ENCODE measurements around the gene MAPK10.
A peak's percentile ranks its signal among the peaks of the same experiment; 100 is the strongest.
"Not testable (repeated sequence)": the region's sequence is repeated elsewhere in the genome, so short reads cannot be mapped to it uniquely, and the experiment has no call there.

Gene MAPK10

DNA sequence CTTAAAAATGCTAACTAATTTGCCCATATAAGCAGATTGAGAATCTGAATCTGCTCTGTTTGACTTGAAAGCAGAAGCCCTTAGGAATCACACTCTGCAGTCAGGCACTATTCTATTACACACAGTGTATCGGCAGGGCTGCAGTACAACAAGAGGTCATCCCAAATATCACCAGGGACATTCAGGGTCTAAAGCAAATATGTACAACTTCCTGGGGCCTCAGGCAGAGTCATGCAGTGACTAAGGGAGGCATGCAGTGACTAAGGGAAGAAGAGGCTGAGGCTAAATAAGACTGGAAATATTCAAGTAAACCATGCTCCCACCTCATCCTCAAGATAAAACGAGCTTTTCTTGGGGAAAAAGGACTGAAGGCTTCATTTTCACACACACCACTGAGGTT lies 20.9 kb downstream of the MAPK10 start:
- peak; percentile 82 for DNase-seq (ENCODE audit: low spot score)

DNA sequence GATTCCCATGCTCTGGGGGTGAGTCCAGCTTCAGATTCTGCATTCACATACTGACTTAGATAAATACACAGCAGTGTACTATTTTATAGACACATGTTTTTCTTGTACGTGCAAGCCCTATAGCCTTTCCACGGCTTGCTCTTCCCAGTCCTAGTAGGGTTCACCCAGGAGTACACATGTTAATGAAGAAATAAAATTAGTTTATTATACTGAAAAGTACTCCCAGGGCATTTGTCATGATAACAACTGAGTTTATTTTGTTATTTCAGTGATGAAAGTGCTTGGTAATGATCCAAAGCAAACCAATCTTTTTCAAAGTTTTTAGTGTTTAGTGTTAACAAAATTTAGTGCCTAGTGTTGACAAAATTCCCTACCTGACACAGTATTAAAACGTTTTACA lies 21.3 kb downstream of the MAPK10 start:
- no peak for DNase-seq (ENCODE audit: low spot score)

DNA sequence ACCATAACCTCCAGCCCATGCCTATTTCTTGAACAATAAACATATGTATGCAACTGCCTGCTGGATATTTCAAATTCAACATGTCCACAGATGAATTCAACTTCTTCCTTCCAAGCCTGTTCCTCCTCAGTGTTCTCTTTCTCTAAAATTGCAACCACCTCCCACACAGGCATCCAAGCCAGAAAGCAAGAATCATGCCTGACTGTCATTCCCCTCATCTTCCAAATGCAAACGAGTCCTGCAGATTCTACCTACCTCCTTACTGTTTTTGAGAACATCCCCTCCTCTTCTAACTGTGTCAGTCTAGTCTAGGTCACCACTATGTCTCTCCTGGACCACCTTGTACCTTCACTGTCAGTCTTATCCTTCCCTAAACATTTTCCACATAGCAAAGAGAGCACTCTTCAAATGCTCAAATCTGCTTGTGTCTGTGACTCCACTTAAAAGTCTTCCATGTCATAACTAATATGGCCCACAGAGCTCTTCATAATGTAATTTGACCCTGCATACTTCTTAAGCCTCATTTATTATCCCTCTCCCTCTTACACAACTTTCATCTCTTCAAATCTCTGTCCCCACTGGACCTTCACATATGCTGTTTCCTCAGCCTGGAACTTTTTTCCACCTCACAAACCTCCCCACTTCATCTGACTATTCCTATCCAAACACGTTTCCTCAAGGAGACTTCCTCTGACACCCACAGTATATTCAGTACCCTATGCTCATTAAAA lies 25.7 kb downstream of the MAPK10 start:
- DNase-seq (ENCODE audit: low spot score), result no peak

DNA sequence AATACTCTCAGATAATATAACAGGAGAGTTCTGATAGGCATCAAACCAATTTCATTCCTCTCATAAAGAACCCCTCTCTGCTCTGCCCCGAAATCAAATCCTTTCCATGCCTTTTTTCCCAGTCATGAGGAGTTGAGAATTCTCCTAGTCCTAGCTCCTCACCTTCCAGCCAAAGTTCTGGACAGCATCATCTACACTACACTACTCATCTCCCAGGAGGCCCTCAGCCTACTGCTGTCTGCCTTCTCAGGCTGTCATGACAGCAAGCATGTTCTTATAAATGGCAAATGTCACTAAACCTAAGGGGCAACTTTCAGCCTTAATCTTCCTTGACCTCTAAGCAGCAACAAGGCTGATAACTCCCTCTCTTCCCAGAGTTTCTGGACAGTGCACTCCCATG lies 26.6 kb downstream of the MAPK10 start:
- DNase-seq (ENCODE audit: low spot score), result no peak

DNA sequence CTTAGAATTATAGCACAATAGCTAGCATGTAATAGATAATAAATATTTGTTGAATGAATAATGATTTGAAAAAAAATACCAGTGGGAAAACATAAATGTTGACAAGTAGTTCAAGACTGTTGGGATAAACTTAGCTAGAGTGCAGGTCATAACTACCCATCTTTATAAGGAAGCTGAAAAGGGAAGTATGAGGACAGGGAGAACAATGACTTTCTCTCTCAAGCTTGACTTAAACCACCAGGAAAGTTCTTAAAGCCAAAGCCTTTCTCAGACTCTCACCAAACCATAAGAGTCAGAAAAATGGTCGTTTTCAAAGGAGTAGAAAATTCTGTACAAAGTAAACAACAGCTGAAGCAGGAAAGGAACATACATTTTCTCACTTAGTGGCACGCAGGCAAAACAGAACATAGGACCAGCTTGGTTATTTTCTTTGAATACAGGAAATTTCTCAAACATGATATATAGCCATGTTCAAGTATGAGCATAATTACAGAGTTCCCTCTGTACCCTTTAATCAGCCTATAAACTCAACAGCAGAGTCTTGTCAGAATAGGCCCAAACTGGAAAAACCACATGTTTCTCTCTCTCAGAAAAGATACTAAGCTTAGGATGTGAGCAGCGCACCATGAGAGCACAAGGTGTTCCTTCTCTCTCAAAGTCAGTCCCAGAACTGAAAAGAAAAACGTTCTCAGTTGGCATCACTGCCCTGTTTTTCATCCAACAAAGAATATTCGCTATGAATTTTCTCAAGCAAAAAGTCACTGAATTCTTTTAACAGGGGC lies 28.7 kb downstream of the MAPK10 start:
- no peak for DNase-seq (ENCODE audit: low spot score)

DNA sequence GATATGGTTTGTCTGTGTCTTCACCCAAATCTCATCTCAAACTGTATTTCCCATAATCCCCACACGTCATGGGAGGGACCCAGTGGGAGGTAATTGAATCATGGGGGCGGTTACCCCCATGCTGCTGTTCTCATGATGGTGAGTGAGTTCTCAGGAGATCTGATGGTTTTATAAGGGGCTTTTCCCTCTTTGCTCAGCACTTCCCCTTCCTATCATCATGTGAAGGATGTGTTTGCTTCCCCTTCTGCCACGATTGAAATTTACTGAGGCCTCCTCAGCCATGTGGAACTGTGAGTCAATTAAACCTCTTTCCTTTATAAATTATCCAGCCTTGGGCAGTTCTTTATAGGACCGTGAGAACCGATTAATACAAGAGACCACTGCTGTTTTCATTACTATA lies 29.4 kb downstream of the MAPK10 start:
- DNase-seq (ENCODE audit: low spot score), result not testable (repeated sequence)

DNA sequence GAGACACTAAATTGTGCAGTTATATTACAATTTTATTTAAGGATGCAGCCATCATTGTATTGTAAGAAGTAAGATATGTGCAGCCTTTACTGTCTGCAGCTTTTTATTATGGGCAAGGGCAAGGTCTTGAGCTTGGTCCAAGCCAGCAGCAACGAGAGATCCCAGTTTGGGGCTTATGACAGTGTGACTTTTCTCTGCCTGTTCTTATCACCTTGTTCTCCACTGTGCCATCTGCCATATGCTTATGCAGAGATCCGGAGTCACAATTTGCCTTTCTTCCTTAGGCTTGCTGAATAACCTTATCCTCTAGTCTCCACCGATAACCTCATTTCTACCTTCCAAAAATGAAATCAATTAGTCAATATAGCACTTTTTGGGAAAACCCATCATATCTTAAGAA lies 30.4 kb downstream of the MAPK10 start:
- no peak for DNase-seq (ENCODE audit: low spot score)

DNA sequence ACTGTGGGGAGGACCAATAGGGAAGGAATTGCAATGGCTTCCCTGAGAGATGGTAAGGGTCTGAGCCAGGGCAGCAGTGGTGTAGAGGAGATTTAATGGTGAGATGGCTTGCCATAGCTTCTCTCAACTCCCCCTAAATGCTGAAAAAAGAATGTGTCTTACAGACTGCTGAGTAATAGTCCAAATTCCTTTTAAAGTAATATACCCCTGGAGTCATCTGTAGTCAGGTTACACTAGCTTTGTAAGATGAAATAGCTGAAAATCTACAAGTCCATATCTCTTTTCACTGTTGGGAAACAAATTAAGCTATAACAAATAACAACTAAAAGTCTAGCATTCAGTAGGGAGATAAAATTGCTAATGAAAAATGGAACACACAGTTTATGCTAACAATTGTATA lies 33.5 kb downstream of the MAPK10 start:
- DNase-seq (ENCODE audit: low spot score), result no peak

DNA sequence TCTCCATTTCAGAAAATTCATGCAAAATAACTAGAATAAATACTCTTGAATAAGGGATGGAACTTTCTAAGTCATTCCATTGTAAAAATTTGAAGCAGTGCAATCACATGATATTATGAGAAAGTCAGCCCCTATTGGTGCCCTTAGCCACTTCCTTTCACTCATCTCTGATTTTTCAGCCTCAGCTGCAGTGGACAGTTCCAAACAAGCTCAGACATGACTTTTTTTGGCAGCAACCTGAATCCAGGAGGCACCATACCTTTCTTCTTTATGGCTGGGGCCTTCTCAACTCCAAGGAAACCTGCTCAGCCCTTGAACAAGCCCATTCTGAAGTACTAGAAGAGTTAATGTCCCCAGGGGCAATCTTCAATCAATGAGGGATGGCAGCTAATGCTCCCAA lies 40.5 kb downstream of the MAPK10 start:
- DNase-seq (ENCODE audit: low spot score), result no peak

DNA sequence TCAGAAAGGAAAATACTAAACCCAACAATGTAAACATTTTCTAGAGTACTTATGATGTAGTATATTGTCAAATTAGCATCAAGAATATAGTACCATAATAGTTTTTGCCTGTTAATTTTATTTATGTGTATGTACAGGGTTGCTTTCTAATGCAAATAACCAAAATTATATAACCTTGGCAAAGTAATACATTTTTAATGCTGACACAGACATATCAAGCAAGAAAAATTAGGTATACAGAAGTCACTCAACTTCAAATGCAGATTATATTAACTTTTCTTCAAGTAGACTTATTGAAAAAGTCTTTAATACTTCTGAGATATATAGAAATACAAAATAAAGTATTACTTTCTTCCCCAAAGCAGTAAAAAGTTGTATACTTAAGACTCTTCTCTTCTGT lies 44.3 kb downstream of the MAPK10 start:
- no peak for DNase-seq (ENCODE audit: low spot score)

DNA sequence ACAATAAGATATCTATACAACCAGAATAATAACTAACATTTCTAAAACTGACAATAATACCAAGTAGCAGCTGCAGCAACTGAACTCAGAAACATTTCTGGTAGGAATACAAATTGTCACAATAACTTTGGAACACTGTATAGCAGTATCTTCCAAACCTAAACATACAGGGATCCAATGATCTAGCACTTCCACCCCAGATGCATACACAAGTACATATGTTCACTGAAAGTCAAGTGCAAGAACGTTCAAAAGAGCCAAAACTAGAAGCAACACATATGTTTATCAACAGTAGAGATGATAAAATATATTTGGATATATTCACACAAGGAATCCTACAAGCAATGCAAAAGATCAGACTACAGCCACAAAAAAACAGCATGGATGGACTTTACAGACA lies 46.2 kb downstream of the MAPK10 start:
- no peak for DNase-seq (ENCODE audit: low spot score)

DNA sequence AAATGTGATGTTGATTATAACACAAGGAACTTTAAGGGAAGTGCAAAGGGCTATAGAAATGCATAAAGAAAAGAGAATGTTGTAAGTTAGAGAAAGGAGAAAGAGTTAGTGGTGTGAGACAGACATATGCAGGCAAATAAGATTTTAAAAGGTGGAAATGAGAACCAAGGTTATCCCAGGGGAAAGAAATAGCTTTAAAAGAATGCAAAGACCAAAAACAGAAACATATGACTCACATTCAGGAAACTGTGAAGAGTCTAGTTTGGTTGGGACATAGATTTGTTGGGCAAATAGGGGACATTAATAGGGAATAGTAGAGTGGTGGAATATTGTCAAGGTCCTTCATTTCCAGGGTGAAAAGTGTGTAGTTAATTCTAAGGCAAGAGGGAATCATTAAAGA lies 52.4 kb downstream of the MAPK10 start:
- DNase-seq (ENCODE audit: low spot score), result no peak

DNA sequence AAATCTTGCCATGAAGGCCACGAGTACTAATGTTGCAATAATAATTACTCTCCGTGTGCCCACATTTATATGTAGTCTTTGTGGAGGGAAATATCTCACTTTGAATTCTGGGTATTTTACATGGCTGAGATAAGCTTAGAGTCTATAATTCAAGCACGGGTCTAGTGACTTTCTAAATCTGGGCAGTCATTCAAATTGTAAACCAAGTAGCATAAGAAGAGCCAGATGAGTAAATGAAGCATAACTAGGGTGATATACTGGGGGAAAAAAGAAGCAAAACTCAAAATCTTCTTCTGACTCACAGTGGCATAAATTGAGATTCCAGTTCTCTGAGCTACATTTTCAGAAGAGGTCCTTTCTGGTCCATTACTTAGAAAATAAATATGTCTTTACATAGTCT lies 53.0 kb downstream of the MAPK10 start:
- DNase-seq (ENCODE audit: low spot score), result peak; percentile 20

DNA sequence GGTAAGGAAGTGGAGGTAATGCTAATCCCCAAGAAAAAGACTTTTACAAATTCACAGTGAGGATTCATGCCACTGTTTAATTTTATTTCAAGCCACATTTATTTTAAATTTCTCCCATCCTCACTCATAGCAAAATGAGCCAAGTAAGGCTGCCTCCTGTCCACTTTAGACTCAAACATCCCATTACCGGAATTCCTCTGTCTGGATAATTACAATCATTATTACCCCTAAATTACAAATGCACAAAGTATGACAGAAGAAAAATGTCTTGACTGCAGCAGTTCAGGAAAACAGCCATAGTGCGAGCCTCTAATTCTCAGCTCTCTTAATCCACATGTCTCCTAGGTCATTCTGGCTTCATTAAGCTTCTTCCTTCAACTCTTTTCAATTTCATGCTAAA lies 57.0 kb downstream of the MAPK10 start:
- no peak for DNase-seq (ENCODE audit: low spot score)

DNA sequence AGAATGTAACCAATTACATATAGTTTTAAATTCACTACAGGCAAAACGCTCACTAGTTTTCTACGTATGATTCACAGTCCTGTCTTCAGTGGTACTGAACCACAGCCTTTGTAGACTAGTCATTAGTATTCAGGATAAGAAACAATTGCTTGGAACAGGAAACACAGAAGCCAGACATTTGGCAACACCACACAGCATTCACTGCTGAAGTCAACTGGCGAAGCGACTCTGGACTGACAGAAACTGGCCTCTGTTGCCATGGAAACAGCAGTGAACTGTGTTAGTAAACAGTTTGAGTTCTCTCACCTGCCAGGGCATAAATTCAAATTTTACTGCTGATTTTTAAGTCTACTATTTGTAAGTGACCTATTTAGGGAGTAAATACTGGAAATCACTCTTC lies 57.6 kb downstream of the MAPK10 start:
- DNase-seq (ENCODE audit: low spot score), result peak; percentile 15

DNA sequence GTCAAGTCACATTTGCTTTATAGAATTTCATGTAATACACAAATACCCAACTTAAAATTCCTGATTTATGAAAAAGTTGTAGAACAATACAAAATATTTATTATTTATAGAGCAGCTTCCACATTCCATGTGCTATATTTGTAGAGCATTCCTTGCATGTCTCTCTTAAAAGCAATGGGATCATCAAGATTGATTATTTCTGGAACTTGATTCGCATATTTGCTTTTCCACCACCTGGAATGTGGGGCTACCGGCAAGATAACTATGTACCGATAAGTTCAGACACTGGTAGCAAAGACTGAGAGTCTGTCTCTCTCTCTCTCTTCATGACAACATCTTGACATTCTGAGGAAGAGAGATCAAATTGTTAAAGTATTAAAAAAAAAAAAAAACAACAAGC lies 59.3 kb downstream of the MAPK10 start:
- no peak for DNase-seq (ENCODE audit: low spot score)

DNA sequence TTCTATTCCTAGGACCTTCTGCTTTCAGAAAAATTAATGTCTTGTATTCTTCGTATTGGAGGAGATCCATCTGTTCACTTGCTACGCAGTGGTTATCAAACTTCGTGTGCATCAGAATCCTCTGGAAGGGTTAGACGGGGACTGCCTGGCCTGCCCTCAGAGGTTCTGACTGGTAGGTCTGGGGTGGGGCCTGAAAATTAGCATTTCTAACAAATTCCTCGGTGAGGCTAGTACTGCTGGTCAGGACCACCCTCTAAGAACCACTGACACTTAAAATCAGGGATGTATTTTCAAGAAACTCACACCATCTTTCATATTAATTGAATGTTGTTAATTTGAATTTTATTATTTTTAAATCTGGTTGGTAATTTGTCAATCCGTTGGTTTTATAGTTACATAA lies 63.0 kb downstream of the MAPK10 start:
- DNase-seq (ENCODE audit: low spot score), result no peak

DNA sequence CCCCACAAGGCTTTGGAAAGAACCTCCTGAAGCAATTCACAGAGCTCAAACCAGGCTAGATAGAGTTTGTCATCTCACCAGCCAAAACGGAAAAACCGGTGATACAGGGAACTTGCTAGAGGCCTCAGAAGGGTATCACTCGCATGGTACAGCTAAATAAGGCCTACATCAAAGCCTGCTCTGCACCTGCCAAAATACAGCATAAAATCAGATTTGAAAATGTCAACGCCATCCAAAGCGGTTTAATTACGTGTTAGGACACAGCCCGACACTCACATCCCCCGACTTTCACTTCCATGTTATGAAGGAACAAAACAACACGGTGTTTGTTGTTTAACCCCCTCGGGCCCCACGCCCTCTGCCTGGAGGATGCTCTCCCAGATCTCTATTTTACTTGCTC lies 65.0 kb downstream of the MAPK10 start:
- DNase-seq (ENCODE audit: low spot score), result no peak

DNA sequence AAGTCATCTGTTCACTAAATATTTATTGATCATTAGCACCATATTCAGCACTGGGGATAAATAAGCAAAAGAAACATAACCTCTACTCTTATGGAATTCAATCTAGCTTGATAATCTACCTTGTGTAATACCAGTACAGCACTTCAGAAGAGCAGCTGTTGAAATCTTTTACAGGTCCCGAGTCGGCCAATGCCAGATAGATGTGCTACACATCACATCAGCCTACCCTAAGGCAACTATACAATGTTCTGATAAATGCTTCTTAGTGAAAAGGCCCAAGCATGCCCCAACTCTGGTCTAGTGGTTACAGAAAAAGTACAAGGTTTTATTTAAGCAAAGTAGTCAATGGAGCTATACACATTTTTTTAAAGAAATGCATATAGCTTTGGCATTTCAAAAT lies 68.7 kb downstream of the MAPK10 start:
- DNase-seq (ENCODE audit: low spot score), result no peak

DNA sequence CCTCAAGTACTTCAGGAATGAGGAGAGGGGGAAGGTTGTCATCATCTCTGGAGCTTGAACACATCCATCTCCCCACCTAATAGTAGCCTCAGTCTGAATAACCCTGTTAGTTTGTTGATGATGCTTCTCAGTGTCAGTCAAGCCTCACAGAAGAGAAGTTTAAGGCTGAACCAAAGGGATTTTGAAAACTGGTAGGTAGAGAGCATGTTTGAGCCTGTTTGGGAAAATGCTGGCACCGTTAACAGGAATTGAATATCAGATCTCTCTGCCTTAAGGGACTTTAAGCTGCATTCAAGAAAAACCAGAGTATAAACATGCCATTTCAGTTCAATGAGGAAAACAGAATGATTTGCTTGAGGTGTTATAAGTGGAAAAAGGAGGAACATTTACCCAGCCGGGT lies 73.1 kb downstream of the MAPK10 start:
- DNase-seq (ENCODE audit: low spot score), result no peak

DNA sequence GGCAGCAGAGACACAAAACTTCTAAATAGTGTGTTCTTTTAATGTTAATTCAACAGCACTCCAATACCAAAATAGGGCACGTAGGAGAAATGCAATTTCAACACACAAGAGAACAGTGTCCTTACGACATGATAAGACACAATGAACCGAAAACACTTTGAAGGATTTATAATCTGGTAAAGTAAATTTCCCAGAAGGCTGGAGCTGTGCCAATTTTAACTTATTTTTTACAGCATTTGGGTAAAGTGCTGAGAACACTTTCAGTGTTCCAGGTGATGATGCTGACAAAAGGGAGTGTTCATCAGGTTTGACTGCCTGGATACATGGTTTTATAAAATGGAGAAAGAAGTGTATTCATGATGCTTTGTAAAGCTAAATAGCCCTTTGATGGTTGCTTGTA lies 76.5 kb downstream of the MAPK10 start:
- no peak for DNase-seq (ENCODE audit: low spot score)

DNA sequence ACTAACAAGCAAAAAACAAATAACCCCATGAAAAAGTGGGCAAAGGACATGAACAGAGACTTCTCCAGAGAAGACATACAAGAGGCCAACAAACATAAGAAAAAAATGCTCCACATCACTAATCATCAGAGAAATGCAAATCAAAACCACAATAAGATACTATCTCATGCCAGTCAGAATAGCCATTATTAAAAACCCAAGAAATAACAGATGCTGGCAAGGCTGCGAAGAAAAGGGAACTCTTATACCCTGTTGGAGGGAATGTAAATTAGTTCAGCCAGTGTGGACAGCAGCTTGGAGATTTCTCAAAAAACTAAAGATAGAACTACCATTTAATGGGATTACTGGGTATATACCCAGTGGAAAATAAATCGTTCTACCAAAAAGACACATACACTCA lies 79.6 kb downstream of the MAPK10 start:
- no peak for DNase-seq (ENCODE audit: low spot score)

DNA sequence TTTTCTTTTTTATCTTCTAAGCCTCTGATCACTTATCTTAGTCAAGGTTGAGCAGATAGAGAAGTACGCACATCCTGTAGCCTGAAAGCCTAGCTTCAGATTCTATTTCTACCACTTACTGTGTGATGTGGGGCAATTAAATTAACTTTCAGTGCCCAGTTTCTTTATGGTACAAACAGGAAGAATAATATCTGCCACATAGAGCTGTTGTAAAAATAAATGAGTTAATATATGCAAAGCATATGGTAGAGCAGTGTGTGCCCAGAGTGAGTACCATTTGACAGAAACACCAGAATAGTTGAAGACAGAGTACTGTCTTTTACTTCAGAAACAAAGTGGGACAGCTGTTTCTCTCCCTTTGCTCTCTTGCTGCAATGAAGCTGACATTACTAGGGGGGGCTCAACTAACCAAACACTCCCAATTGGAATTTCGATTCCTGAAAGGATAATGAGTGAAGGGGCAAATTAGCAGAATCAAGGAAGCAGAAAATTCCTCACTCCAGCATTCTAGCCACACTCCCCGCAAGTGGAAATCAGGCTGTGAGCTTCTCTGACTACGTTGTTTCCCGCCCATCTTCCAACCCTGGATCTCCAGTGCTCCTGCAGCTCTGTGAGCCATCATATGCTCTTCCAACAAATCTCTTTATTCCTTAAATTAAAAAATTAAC lies 80.4 kb downstream of the MAPK10 start:
- DNase-seq (ENCODE audit: low spot score), result no peak

Measured in AG20443 (cell line).